ENCODE results near the gene ZCCHC14. TPM values are rescaled to one million over a fixed set of nuclear protein-coding genes. Genes with fewer than 3 reads are reported as not detected.

The ZCCHC14 gene
- total RNA-seq, 1 experiment from 2014 or later, result 27.7 TPM

DNA sequence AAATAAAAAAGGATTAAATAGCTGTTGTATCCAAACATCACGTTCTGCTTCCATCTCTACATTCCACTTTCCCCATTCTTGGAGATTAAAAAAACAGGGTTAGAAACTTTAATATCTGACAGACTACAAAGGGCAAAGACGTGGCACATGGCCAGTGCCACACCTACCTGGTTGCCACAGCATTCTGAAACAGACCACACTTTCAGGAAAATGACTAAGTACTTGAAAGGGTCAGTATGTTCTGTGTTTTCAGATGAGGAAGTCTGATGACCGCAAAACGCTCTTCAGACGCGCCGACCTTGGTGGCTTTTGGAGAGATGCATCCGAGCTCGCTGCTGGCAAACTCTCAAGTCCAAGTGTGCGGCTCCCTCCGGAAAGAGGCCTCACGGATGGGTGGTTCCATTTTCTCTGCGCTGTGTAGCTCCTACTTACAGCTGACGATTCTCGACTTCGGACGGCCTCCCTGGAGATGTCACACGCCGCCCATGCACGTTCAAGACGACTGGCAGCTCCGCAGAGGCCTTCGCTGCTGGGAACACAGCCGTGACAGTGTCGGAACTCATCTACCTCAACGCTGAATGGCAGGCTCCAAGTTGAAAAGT is 85.2 kb downstream of the ZCCHC14 start:
- H3K79me1 ChIP-seq (ENCODE audit: insufficient read depth, low read depth, low read length, poor library complexity, severe bottlenecking), result no peaks in the 10 kb centered on the region
- no peaks in the 10 kb centered on the region for H3K27me3 ChIP-seq (ENCODE audit: insufficient read depth, low read length)
- Mint-ChIP-seq H3K27me3 (ENCODE audit: low read depth) (no peaks in the 10 kb centered on the region), H3K4me1 (no peaks in the 10 kb centered on the region; a peak in 1 of 4 replicates), H3K4me3 (no peak overlapping the region), H3K27ac (peak overlapping the region in 1 of 3 experiments; percentile 71; a peak in 2 of 7 replicates), H3K9me3 (no peaks in the 10 kb centered on the region), H3K36me3 (ENCODE audit: insufficient read depth in 1 of 3, low read depth in 3 of 3) (peaks cover 25 to 77% (median 67%) of the 10 kb centered on the region in 3 experiments; a peak in 6 of 7 replicates)
- TF ChIP-seq, protein P1, sequence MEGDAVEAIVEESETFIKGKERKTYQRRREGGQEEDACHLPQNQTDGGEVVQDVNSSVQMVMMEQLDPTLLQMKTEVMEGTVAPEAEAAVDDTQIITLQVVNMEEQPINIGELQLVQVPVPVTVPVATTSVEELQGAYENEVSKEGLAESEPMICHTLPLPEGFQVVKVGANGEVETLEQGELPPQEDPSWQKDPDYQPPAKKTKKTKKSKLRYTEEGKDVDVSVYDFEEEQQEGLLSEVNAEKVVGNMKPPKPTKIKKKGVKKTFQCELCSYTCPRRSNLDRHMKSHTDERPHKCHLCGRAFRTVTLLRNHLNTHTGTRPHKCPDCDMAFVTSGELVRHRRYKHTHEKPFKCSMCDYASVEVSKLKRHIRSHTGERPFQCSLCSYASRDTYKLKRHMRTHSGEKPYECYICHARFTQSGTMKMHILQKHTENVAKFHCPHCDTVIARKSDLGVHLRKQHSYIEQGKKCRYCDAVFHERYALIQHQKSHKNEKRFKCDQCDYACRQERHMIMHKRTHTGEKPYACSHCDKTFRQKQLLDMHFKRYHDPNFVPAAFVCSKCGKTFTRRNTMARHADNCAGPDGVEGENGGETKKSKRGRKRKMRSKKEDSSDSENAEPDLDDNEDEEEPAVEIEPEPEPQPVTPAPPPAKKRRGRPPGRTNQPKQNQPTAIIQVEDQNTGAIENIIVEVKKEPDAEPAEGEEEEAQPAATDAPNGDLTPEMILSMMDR (conservative IDR thresholded peaks at IDR 0.05), result no peak
- no peak for DNase-seq
- no peak overlapping the region for H4K91ac ChIP-seq (ENCODE audit: insufficient read length, low read depth, low read length)
- no peak overlapping the region for H3K18ac ChIP-seq (ENCODE audit: insufficient read length, low read depth, low read length)
- H3T11ph ChIP-seq (ENCODE audit: low read length), result no peak overlapping the region
- no peak overlapping the region for H4K5ac ChIP-seq (ENCODE audit: insufficient read length, low read depth, low read length)
- no peak overlapping the region for H4K8ac ChIP-seq (replicated peaks; ENCODE audit: insufficient read length, low read depth, low read length)
- H2AFZ ChIP-seq (ENCODE audit: low read length), result no peak overlapping the region
- no peaks in the 10 kb centered on the region for H3K23me2 ChIP-seq (ENCODE audit: insufficient read length, low read depth, low read length, poor library complexity, severe bottlenecking)
- no peak overlapping the region for H2BK120ac ChIP-seq (ENCODE audit: low read depth, low read length, poor library complexity, severe bottlenecking)
- H2AK5ac ChIP-seq (ENCODE audit: insufficient read length, low read length), result no peak overlapping the region
- no peaks in the 10 kb centered on the region for H3K9me3 ChIP-seq (ENCODE audit: control insufficient read depth, low read depth, low read length)
- no peak overlapping the region for H3K4ac ChIP-seq (ENCODE audit: low read depth, low read length)
- no peak overlapping the region for H3K4me2 ChIP-seq (ENCODE audit: insufficient read depth, insufficient read length, low read length)
- H3K27ac ChIP-seq (ENCODE audit: insufficient read length, low read depth, low read length), result no peak overlapping the region
- H3K23ac ChIP-seq (ENCODE audit: insufficient read length, low read depth, low read length), result no peak overlapping the region
- no peaks in the 10 kb centered on the region for H3K79me2 ChIP-seq (ENCODE audit: insufficient read depth, low read length)
- no CpG with 5 or more reads among the region's 26 CpGs for WGBS (ENCODE audit: extremely low coverage, insufficient read length, low lambda C conversion rate)
- no peak overlapping the region for H2BK20ac ChIP-seq (ENCODE audit: low read depth, low read length, poor library complexity, severe bottlenecking)
- no peak overlapping the region for H3K9ac ChIP-seq (ENCODE audit: extremely low read depth, insufficient read length, low read length)
- no peak overlapping the region for H2BK12ac ChIP-seq (ENCODE audit: insufficient read length, low read depth, low read length)
- no peak overlapping the region for H3K56ac ChIP-seq (ENCODE audit: insufficient read length, low read depth, low read length)
- H3K4me1 ChIP-seq (ENCODE audit: insufficient read depth, low read length), result no peaks in the 10 kb centered on the region
- H2BK15ac ChIP-seq (ENCODE audit: low read depth, low read length), result no peak overlapping the region
- no peak overlapping the region for H3K14ac ChIP-seq (ENCODE audit: insufficient read depth, low read length)
- H4K20me1 ChIP-seq (ENCODE audit: control insufficient read depth, insufficient read depth, insufficient read length), result no peaks in the 10 kb centered on the region
- H2BK5ac ChIP-seq (ENCODE audit: insufficient read length, low read length), result no peak overlapping the region
